Natural killer cell (primary cell): ENCODE measurements around the gene MAF. TPM values are rescaled to one million over a fixed set of nuclear protein-coding genes. Genes with fewer than 3 reads are reported as not detected.

Experiments used
- ATAC-seq, 3 donors: fragments of 150-1000 bp in 2 of 3; fragments of 200-7000 bp in 1 of 3; cut with Tn5 transposase; 1 replicate in 1 of 3; 2 replicates in 2 of 3; pipeline ENCODE4 v1.10.0; 2021; ENCODE audit warnings: mild to moderate bottlenecking in 2 of 3, moderate library complexity in 2 of 3
- DNase-seq, 2 donors: peaks; one replicate each; pipeline versions ENCODE4 v3.0.0 to v3.0.0-alpha.2; 2013 to 2021; ENCODE audit warnings: mixed read lengths in 1 of 2
- H3K27ac ChIP-seq: one replicate; pipeline ENCODE4 v1.5.1; 2013; ENCODE audit warnings: mild to moderate bottlenecking, low read length
- H3K27me3 ChIP-seq: one replicate; pipeline ENCODE4 v1.6.1; 2013; ENCODE audit warnings: low read length; ENCODE audit not compliant: control insufficient read depth, insufficient read depth
- H3K36me3 ChIP-seq: one replicate; pipeline ENCODE4 v1.6.1; 2013; ENCODE audit warnings: low read length; ENCODE audit not compliant: control insufficient read depth, insufficient read depth
- H3K4me1 ChIP-seq: one replicate; pipeline ENCODE4 v1.6.1; 2013; ENCODE audit warnings: low read length; ENCODE audit not compliant: control insufficient read depth, insufficient read depth
- H3K4me3 ChIP-seq: one replicate; pipeline ENCODE4 v1.5.1; 2013; ENCODE audit warnings: low read length
- H3K9me3 ChIP-seq: one replicate; pipeline ENCODE4 v1.6.1; 2013; ENCODE audit warnings: low read length; ENCODE audit not compliant: control insufficient read depth, insufficient read depth
- H3K27ac Mint-ChIP-seq, 2 donors: one replicate each; pipeline ENCODE4 v1.8.0; 2022; ENCODE audit warnings: mild to moderate bottlenecking in 2 of 2, mixed read lengths in 2 of 2, moderate library complexity in 1 of 2
- H3K27me3 Mint-ChIP-seq, 2 donors: one replicate each; pipeline ENCODE4 v1.8.0; 2022; ENCODE audit warnings: low read depth in 2 of 2, mixed read lengths in 2 of 2
- H3K36me3 Mint-ChIP-seq: one replicate; pipeline ENCODE4 v1.8.0; 2022; ENCODE audit warnings: mixed read lengths
- H3K4me1 Mint-ChIP-seq, 2 donors: one replicate each; pipeline ENCODE4 v1.8.0; 2022; ENCODE audit warnings: mixed read lengths in 2 of 2
- H3K4me3 Mint-ChIP-seq: one replicate; pipeline ENCODE4 v1.8.0; 2022; ENCODE audit warnings: mild to moderate bottlenecking, moderate library complexity, mixed read lengths
- H3K9me3 Mint-ChIP-seq, 2 donors: one replicate each; pipeline ENCODE4 v1.8.0; 2022; ENCODE audit warnings: mixed read lengths in 2 of 2
- CTCF ChIP-seq: fragments of 200-600 bp; IDR thresholded peaks from one replicate; pipeline ENCODE4 v1.8.0; 2022; ENCODE audit warnings: antibody characterized with exemption
- WGBS: methylation state at CpG from one replicate; pipeline ENCODE4 v1.1.7; 2013; ENCODE audit warnings: missing lambda C conversion rate; ENCODE audit not compliant: insufficient coverage; 5-methylcytosine and 5-hydroxymethylcytosine counted together
- intact Hi-C: fragments of 100-400 bp; cut with micrococcal nuclease; formaldehyde crosslinking; loops from one replicate; pipeline ENCODE4 v1.14.2; 2022
- total RNA-seq, 4 donors: library from RNA; stranded (reverse); fragments of 120-200 nt in 1 of 4; gene quantifications; one replicate each; pipeline versions ENCODE4 v1.2.3 to v1.2.4, GENCODE V29; 2013 to 2022

The MAF gene
- total RNA-seq, 3 donors from 2014 or later (not counting 1 experiment from before 2014, with no cell fraction given) = 24.0 to 50.1 (median 27.1) TPM

GRCh38 chr16:79593754-79594153 lies 6.8 kb downstream of the MAF start:
- no peaks in the 10 kb centered on the region for H3K9me3 Mint-ChIP-seq
- H3K36me3 Mint-ChIP-seq = peaks cover 11% of the 10 kb centered on the region
- peaks cover 6% of the 10 kb centered on the region for H3K27me3 ChIP-seq
- H3K4me1 Mint-ChIP-seq = peaks cover 52 to 54% of the 10 kb centered on the region in 2 donors
- DNase-seq = no peak
- H3K27me3 Mint-ChIP-seq = peaks cover 0 to 8% of the 10 kb centered on the region in 2 donors
- intact Hi-C loops = no loop called here
- H3K4me3 Mint-ChIP-seq = no peak overlapping the region
- H3K27ac Mint-ChIP-seq = peak overlapping the region in 1 of 2 donors; percentile 29
- no peak overlapping the region for H3K27ac ChIP-seq
- peaks cover 12% of the 10 kb centered on the region for H3K4me1 ChIP-seq
- H3K9me3 ChIP-seq = no peaks in the 10 kb centered on the region
- H3K36me3 ChIP-seq = no peaks in the 10 kb centered on the region
- H3K4me3 ChIP-seq = no peak overlapping the region
- 89% methylated on average over 7 of the region's 8 CpGs for WGBS
- no peak for TF ChIP-seq CTCF
- ATAC-seq = no peak

GRCh38 chr16:79593074-79593531 lies 7.4 kb downstream of the MAF start:
- H3K27me3 Mint-ChIP-seq = peaks cover 5 to 11% of the 10 kb centered on the region in 2 donors
- no peak for TF ChIP-seq CTCF
- peaks cover 47 to 50% of the 10 kb centered on the region in 2 donors for H3K4me1 Mint-ChIP-seq
- H3K27ac ChIP-seq = no peak overlapping the region
- H3K4me3 ChIP-seq = no peak overlapping the region
- intact Hi-C loops = no loop called here
- H3K4me3 Mint-ChIP-seq = peak overlapping the region; percentile 38
- peak in 1 of 2 donors; percentile 21 for DNase-seq
- peaks cover 11% of the 10 kb centered on the region for H3K36me3 Mint-ChIP-seq
- peak overlapping the region; percentile 9 to 29 for H3K27ac Mint-ChIP-seq
- H3K9me3 ChIP-seq = no peaks in the 10 kb centered on the region
- H3K4me1 ChIP-seq = peaks cover 6% of the 10 kb centered on the region
- 92% methylated on average over 7 of the region's 7 CpGs for WGBS
- H3K36me3 ChIP-seq = no peaks in the 10 kb centered on the region
- no peaks in the 10 kb centered on the region for H3K9me3 Mint-ChIP-seq
- ATAC-seq = no peak
- peaks cover 6% of the 10 kb centered on the region for H3K27me3 ChIP-seq

GRCh38 chr16:79592186-79592585 lies 8.4 kb downstream of the MAF start:
- intact Hi-C loops = no loop called here
- Mint-ChIP-seq H3K4me1 (peaks cover 39 to 41% of the 10 kb centered on the region in 2 donors), H3K27me3 (peaks cover 15 to 16% of the 10 kb centered on the region in 2 donors), H3K27ac (peak overlapping the region in 1 of 2 donors; percentile 29), H3K9me3 (no peaks in the 10 kb centered on the region), H3K36me3 (peaks cover 11% of the 10 kb centered on the region), H3K4me3 (no peak overlapping the region)
- no peak for TF ChIP-seq CTCF
- ATAC-seq = no peak
- WGBS = 83% methylated on average over 4 of the region's 4 CpGs
- no peak for DNase-seq
- Histone ChIP-seq H3K9me3 (no peaks in the 10 kb centered on the region), H3K36me3 (no peaks in the 10 kb centered on the region), H3K4me3 (no peak overlapping the region), H3K4me1 (peaks cover 6% of the 10 kb centered on the region), H3K27ac (no peak overlapping the region), H3K27me3 (peaks cover 6% of the 10 kb centered on the region)

- Histone ChIP-seq H3K4me3 (no peak overlapping the region), H3K27me3 (peaks cover 6% of the 10 kb centered on the region), H3K27ac (no peak overlapping the region), H3K36me3 (no peaks in the 10 kb centered on the region), H3K4me1 (peaks cover 3% of the 10 kb centered on the region), H3K9me3 (no peaks in the 10 kb centered on the region)
- ATAC-seq (peak in 1 of 3 donors; percentile 21), DNase-seq (peak in 1 of 2 donors; percentile 12)
- H3K9me3 Mint-ChIP-seq = no peaks in the 10 kb centered on the region
- WGBS = 15% methylated on average over 43 of the region's 43 CpGs
- peaks cover 11% of the 10 kb centered on the region for H3K36me3 Mint-ChIP-seq
- H3K27ac Mint-ChIP-seq = no peak overlapping the region
- peak overlapping the region; percentile 74 for H3K4me3 Mint-ChIP-seq
- intact Hi-C loops = no loop called here
- H3K4me1 Mint-ChIP-seq = peaks cover 16 to 17% of the 10 kb centered on the region in 2 donors
- peaks cover 16 to 20% of the 10 kb centered on the region in 2 donors for H3K27me3 Mint-ChIP-seq
- no peak for TF ChIP-seq CTCF
Measured at GRCh38 chr16:79589601-79590102, 10.9 kb downstream of the MAF start.
